Measurements from ENCODE around the gene MSL3B.

Gene MSL3B

DNA sequence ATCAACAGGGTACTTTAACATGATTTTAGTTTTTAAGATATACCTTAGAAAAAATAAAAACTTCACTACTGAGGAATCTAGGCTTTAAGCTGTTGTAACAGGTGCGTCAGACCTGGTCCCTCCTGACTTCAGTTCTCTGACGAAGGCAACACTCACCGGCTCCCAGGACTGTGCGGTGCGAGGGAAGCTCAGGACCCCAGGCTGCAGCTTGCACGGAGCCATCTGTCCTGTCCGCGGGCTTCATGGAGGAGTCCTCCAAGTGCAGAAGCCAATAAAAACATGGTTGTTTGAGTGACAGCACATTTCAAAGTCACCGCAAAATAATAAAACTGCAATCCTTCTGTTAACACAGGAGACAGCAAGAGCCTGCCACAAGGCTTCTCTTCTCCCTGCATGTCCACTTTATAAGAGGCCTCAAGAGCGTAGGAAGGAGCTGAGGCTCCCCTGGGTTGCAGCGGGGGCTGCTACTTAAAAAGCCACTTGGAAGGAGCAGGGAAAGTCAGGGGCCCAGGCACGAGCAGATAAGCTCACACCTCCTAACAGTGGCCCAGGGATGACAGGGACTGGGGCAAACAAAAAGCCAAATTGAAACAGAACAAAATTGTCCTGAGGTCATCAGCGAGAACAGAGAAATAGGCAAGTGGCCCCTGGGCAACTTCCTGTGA lies 18.4 kb downstream of the MSL3B start:
- Mint-ChIP-seq H3K27me3 (no peaks in the 10 kb centered on the region), H3K9me3 (no peaks in the 10 kb centered on the region), H3K4me3 (no peak overlapping the region), H3K4me1 (peaks cover 63% of the 10 kb centered on the region), H3K27ac (peak overlapping the region; percentile 64), H3K36me3 (ENCODE audit: low read depth) (peaks cover 81% of the 10 kb centered on the region)
- DNase-seq = no peak
- POLR2A ChIA-PET = no interaction called here
- CTCF ChIA-PET = no interaction called here

DNA sequence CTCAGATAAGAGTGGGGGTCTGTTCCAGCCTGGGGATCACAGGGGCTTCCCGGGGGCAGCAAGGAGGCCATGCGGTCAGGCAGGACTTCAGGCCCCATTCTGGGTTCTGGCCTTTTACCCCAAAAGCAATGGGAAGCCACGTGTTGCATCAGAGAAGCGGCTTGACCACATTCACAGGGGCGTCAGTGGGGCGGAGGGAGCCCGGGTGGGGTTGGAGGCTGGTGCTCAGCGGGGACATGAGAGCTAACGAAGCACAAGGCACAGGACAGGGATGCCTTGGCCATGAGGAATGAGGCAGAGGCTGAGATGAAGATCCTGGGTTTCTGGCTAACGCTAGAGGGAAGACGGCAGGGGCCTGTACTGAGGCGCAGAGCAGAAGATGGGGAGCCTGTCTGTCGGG lies 19.9 kb downstream of the MSL3B start:
- H3K27ac Mint-ChIP-seq = peak overlapping the region; percentile 19
- POLR2A ChIA-PET = no interaction called here

DNA sequence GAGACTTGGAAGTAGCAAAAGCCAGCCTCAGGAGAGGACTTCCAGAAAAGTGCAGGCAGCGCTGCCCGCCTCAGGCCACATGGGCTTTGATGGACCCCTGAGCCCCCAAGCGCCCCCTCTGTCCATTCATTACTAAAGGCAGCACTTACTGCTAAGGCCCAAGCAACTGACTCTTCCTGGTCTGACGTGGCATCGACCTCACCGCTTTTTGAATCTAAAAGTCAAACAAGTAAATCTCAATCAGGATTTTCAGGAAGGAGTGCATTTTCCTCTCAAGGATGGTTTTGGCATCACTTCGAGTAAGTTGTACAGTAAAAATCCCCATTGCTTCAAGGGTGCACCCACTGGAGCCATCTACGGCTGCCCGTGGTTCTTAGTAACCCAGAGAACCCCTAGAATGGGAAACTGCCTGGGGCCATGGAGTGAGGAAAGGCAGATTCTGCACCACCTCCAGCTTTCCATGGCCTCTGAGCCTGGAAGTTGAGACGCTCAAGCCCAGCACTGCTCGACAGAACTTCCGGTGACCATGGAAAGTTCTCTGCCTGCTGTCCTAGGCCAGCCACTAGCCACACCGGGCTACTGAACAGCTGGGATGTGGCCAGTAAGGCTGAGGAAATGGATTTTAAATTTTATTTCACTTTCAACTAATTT lies 20.8 kb downstream of the MSL3B start:
- DNase-seq = no peak
- CTCF ChIA-PET = interaction anchor here (1.2 to 1.7 kb wide), 4 partner anchors 9 to 17 kb away, joined by 3 to 9 read pairs (median 4); no protein-coding TSS in a partner anchor
- H3K36me3 Mint-ChIP-seq (ENCODE audit: low read depth) = peaks cover 88% of the 10 kb centered on the region
- H3K27ac Mint-ChIP-seq = peak overlapping the region; percentile 9
- H3K27me3 Mint-ChIP-seq = no peaks in the 10 kb centered on the region
- H3K4me3 Mint-ChIP-seq = no peak overlapping the region
- POLR2A ChIA-PET = no interaction called here
- no peaks in the 10 kb centered on the region for H3K9me3 Mint-ChIP-seq
- H3K4me1 Mint-ChIP-seq = peaks cover 55% of the 10 kb centered on the region

More for the DNA sequence above, 19.9 kb downstream of the MSL3B start:
- H3K9me3 Mint-ChIP-seq = no peaks in the 10 kb centered on the region
- peaks cover 60% of the 10 kb centered on the region for H3K4me1 Mint-ChIP-seq
- CTCF ChIA-PET = interaction anchor here (1.2 to 1.7 kb wide), 3 partner anchors 10 to 16 kb away, joined by 4 to 9 read pairs (median 4); no protein-coding TSS in a partner anchor
- peaks cover 89% of the 10 kb centered on the region for H3K36me3 Mint-ChIP-seq (ENCODE audit: low read depth)
- H3K4me3 Mint-ChIP-seq = no peak overlapping the region
- no peaks in the 10 kb centered on the region for H3K27me3 Mint-ChIP-seq
- no peak for DNase-seq

DNA sequence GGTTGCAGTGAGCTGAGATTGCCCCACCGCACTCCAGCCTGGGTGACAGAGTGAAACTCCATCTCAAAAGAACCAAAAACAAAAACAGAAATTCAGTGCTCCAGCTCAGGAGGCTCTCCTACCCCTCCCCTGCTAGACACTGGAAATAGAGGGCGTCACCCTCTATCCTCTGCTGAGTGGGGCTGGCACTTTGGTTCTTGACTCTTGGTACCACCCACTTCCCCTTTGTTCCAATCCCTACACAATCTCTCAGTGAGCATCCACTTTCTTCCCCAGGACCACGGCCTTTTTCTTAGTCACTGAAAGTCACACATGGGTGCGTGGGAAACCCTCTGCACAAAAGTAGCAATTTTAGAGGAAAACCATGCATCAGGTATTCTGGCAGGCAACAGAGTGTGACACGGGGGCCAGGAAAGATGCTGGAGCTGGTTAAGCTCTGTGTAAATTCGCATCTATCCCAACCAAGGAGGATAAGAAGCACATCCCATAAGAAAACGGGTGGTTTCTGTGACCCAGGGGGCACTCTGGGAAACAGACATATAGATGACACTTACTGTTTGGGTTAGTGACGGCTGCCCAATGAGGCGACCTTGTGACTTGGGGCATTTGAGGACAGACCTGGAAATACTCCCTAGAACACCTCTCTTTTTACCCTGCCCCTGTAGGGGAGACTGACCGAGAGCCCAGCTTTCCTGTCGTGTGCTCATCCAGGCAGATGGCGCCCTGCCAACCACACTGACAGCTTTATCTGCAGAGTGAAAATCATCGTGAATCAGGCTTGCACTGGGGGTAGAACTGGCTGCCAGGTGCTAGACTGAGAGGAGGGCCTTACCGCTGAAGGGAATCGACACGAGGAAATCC lies 21.6 kb downstream of the MSL3B start:
- Mint-ChIP-seq H3K27ac (peak overlapping the region; percentile 25), H3K36me3 (ENCODE audit: low read depth) (peaks cover 88% of the 10 kb centered on the region), H3K4me3 (no peak overlapping the region), H3K4me1 (peaks cover 53% of the 10 kb centered on the region), H3K27me3 (no peaks in the 10 kb centered on the region), H3K9me3 (no peaks in the 10 kb centered on the region)
- no peak for DNase-seq
- ChIA-PET POLR2A (no interaction called here), CTCF (interaction anchor here (1.2 to 1.4 kb wide), 2 partner anchors 8 to 10 kb away, joined by 3 to 4 read pairs; no protein-coding TSS in a partner anchor)

- Mint-ChIP-seq H3K4me3 (no peak overlapping the region), H3K4me1 (peaks cover 56% of the 10 kb centered on the region), H3K9me3 (no peaks in the 10 kb centered on the region), H3K36me3 (ENCODE audit: low read depth) (peaks cover 92% of the 10 kb centered on the region), H3K27ac (peak overlapping the region; percentile 65), H3K27me3 (no peaks in the 10 kb centered on the region)
- no peak for DNase-seq
- POLR2A ChIA-PET = no interaction called here
- CTCF ChIA-PET = interaction anchor here (0.5 to 1.4 kb wide), 3 partner anchors 11 to 1173 kb away, joined by 3 to 4 read pairs (median 3); no protein-coding TSS in a partner anchor
Measured at GRCh38 chr2:233845301-233846060, 22.7 kb downstream of the MSL3B start.

- no peak overlapping the region for H3K27ac Mint-ChIP-seq
- H3K27me3 Mint-ChIP-seq = no peaks in the 10 kb centered on the region
- no peak for DNase-seq
- H3K9me3 Mint-ChIP-seq = no peaks in the 10 kb centered on the region
- H3K4me1 Mint-ChIP-seq = peaks cover 56% of the 10 kb centered on the region
- H3K4me3 Mint-ChIP-seq = no peak overlapping the region
- POLR2A ChIA-PET = no interaction called here
- CTCF ChIA-PET = interaction anchor here (1.3 kb wide), 1 partner anchor 13 kb away, joined by 4 read pairs; no protein-coding TSS in a partner anchor
- H3K36me3 Mint-ChIP-seq (ENCODE audit: low read depth) = peaks cover 93% of the 10 kb centered on the region
Measured at GRCh38 chr2:233844836-233845235, 23.4 kb downstream of the MSL3B start.

DNA sequence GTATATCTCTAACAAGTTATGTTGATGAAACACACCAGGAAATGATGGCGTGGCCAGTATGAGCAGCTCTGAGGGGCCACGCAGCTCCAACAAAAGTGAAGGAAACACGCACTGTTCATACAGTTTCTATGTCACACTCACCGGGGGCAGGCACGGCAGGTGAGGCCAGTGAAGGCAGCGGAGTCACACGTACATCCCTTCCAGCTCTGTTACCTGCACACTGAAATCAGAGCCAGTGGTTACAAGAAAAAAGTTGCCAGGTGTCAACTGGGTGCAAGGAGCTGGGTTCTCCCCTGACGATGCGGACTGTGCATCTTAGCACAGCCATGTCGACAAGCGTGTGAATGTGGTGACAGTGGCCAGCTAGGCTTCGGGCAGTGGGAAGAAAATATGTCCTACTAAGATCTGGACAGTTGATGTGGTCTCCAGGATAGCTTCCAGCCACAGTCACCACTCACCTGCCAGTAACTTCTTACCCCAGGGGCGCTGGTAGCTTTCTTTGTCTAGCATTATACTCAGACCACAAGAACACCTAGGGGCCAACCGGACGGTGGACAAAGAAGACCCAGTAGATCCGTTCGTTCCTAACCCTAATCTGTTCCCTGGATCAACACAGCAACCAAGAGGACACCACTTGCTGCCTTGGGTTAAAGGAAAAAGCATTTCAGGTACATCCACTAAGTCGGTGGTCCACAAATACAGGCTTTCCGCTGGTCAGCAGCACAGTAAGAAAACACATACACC lies 23.9 kb downstream of the MSL3B start:
- no peak for DNase-seq
- CTCF ChIA-PET = interaction anchor here (1.3 kb wide), 1 partner anchor 14 kb away, joined by 4 read pairs; no protein-coding TSS in a partner anchor

DNA sequence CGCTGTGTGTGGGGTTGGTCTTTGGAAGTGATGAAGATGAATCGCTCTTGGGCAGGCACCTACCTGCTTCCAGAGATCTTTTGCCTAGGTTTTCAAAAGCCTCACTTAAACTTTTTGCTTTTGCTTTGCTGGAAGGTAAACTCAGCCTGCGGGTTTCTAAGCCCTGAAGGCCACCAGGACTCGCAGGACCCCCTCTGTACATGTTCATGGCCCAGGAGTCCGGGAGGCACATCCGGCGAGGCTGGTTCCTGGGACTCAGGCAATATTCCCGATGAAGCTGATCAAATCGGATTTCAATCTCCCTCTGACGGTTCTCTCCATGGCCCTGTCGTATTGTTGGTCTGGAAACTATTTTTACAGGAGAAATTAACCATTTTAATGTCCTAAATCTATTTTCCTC lies 27.0 kb downstream of the MSL3B start:
- no peaks in the 10 kb centered on the region for H3K27me3 Mint-ChIP-seq
- ChIA-PET CTCF (no interaction called here), POLR2A (no interaction called here)
- H3K4me1 Mint-ChIP-seq = peaks cover 54% of the 10 kb centered on the region
- H3K36me3 Mint-ChIP-seq (ENCODE audit: low read depth) = peaks cover 89% of the 10 kb centered on the region
- no peak for DNase-seq
- H3K9me3 Mint-ChIP-seq = no peaks in the 10 kb centered on the region
- no peak overlapping the region for H3K27ac Mint-ChIP-seq
- H3K4me3 Mint-ChIP-seq = no peak overlapping the region

More for the DNA sequence above, 23.9 kb downstream of the MSL3B start:
- Mint-ChIP-seq H3K9me3 (no peaks in the 10 kb centered on the region), H3K4me3 (no peak overlapping the region), H3K27me3 (no peaks in the 10 kb centered on the region), H3K36me3 (ENCODE audit: low read depth) (peaks cover 90% of the 10 kb centered on the region), H3K27ac (peak overlapping the region; percentile 32), H3K4me1 (peaks cover 56% of the 10 kb centered on the region)
- POLR2A ChIA-PET = no interaction called here

DNA sequence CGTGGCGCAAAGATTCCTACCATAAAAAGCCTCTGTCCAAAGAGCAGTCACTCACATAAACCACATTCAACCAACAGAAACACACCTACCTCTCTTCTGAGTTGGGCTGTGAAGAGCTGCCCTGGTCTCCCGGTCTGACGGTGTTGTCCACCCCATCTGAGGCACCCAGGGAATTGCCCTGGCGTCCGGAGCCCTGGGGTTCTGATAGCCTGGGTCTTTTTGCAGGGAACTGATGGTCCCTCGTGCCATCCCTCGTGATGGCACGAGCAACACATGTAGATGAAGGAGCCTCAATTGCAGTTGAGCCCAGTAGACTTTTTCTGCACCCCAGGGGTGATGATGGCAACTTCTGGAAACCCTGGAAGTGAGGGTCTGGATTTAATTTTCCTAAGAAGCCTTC lies 27.7 kb downstream of the MSL3B start:
- peaks cover 52% of the 10 kb centered on the region for H3K4me1 Mint-ChIP-seq
- CTCF ChIA-PET = no interaction called here
- DNase-seq = no peak

GRCh38 chr2:233839447-233839820 lies 28.8 kb downstream of the MSL3B start:
- Mint-ChIP-seq H3K9me3 (no peaks in the 10 kb centered on the region), H3K27ac (peak overlapping the region; percentile 22), H3K27me3 (no peaks in the 10 kb centered on the region), H3K4me1 (peaks cover 55% of the 10 kb centered on the region), H3K4me3 (no peak overlapping the region), H3K36me3 (ENCODE audit: low read depth) (peaks cover 91% of the 10 kb centered on the region)
- ChIA-PET CTCF (no interaction called here), POLR2A (no interaction called here)
- no peak for DNase-seq

More for the DNA sequence above, 27.7 kb downstream of the MSL3B start:
- H3K4me3 Mint-ChIP-seq = no peak overlapping the region
- H3K9me3 Mint-ChIP-seq = no peaks in the 10 kb centered on the region
- POLR2A ChIA-PET = no interaction called here
- no peak overlapping the region for H3K27ac Mint-ChIP-seq
- H3K36me3 Mint-ChIP-seq (ENCODE audit: low read depth) = peaks cover 91% of the 10 kb centered on the region
- no peaks in the 10 kb centered on the region for H3K27me3 Mint-ChIP-seq

GRCh38 chr2:233838726-233839446 lies 29.3 kb downstream of the MSL3B start:
- Mint-ChIP-seq H3K4me3 (no peak overlapping the region), H3K27ac (peak overlapping the region; percentile 22), H3K36me3 (ENCODE audit: low read depth) (peaks cover 88% of the 10 kb centered on the region), H3K4me1 (peaks cover 55% of the 10 kb centered on the region), H3K9me3 (no peaks in the 10 kb centered on the region), H3K27me3 (no peaks in the 10 kb centered on the region)
- ChIA-PET CTCF (interaction anchor here (1.7 kb wide), 1 partner anchor 9 kb away, joined by 4 read pairs; no protein-coding TSS in a partner anchor), POLR2A (no interaction called here)
- no peak for DNase-seq
